Mammary epithelial cell (primary cell): Measurements from ENCODE around the gene KCNJ11.

Experiments
- EZH2 ChIP-seq: IDR thresholded peaks from 2 replicates; pipeline ENCODE4 v1.6.1; 2012; ENCODE audit warnings: low read length, inconsistent platforms, borderline replicate concordance
- TF ChIP-seq, protein P1 (sequence below), 2 donors: IDR thresholded peaks in 1 of 2; conservative IDR thresholded peaks in 1 of 2; 2 replicates each; pipeline ENCODE4 v1.5.1; 2011 to 2012; ENCODE audit warnings: inconsistent platforms in 2 of 2, low read length in 2 of 2, mild to moderate bottlenecking in 2 of 2, control low read depth in 1 of 2, low read depth in 1 of 2; ENCODE audit not compliant: insufficient read depth in 1 of 2; ENCODE audit errors: extremely low read depth in 1 of 2

DNA sequence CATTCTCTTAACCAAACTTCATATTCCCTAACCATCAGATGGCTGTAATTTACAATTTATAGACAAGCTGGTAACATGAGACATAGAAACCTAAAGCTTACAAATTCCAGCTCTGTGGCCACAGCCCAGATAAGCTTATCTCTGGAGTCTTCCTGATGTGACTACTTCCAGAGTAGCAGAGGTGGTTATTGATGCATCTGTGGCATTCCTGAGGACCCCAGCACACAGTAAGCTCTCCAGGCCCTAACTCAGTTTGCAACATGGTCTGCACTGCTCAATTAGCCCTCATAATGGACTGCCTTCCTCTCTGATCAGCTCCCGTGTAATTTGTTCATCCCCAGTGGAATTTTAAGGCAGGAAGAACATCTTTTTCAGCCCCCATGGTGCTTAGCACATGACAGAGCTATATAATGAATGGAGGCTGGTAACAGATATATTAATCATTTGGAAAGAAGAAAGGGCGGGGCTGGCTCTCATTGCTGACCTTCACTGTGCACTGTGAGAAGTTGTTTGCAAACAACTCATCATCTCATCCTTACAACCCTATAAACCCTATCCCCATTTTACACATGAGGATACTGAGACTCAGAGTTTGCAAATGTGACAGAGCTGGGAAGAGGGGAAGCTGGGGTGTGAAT, 30.1 kb upstream of the KCNJ11 start:
- TF ChIP-seq EZH2 = no peak
- TF ChIP-seq, protein P1, sequence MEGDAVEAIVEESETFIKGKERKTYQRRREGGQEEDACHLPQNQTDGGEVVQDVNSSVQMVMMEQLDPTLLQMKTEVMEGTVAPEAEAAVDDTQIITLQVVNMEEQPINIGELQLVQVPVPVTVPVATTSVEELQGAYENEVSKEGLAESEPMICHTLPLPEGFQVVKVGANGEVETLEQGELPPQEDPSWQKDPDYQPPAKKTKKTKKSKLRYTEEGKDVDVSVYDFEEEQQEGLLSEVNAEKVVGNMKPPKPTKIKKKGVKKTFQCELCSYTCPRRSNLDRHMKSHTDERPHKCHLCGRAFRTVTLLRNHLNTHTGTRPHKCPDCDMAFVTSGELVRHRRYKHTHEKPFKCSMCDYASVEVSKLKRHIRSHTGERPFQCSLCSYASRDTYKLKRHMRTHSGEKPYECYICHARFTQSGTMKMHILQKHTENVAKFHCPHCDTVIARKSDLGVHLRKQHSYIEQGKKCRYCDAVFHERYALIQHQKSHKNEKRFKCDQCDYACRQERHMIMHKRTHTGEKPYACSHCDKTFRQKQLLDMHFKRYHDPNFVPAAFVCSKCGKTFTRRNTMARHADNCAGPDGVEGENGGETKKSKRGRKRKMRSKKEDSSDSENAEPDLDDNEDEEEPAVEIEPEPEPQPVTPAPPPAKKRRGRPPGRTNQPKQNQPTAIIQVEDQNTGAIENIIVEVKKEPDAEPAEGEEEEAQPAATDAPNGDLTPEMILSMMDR (conservative IDR thresholded peaks at IDR 0.05 in 1 of 2, IDR thresholded peaks at IDR 0.05 in 1 of 2; ENCODE audit: extremely low read depth in 1 of 2, insufficient read depth in 1 of 2, low read depth in 1 of 2, low read length in 2 of 2) = no peak
